ENCODE results near the gene GBA2. TPM values are rescaled to one million over a fixed set of nuclear protein-coding genes. Genes with fewer than 3 reads are reported as not detected.

The GBA2 gene
- total and polyA plus RNA-seq, 2 experiments from 2014 or later: 32.1 to 80.1 TPM

DNA sequence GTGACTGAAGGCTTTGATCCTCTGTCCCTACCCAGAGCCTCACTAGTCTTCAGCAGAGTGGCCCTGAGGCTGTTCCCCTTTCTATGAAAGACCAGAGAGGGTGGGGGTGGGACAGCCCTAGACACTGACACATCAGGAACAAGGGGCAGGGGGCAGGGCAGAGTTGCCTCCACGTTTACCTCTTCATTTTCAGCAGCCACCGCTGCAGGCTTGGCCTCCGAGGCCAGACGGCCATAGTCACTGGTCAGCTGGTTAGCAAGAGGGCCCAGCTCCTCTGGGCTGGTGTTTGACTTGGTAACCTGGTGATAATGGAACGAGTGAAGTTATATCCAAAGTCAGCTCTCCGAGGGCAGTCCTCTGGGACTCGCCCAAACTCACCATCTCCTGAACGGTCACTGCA lies 43.7 kb downstream of the GBA2 start:
- H3F3A ChIP-seq (replicated peaks; ENCODE audit: low read depth): no peaks in the 10 kb centered on the region
- no peak overlapping the region for H3K4me3 ChIP-seq
- no peak overlapping the region for H3K27ac Mint-ChIP-seq
- no peak overlapping the region for H3K4me3 Mint-ChIP-seq
- H3K79me2 ChIP-seq (replicated peaks; ENCODE audit: insufficient read depth): no peaks in the 10 kb centered on the region
- no peaks in the 10 kb centered on the region for H3K4me1 ChIP-seq (ENCODE audit: insufficient read depth)
- no peak overlapping the region for H3K27ac ChIP-seq (ENCODE audit: low read depth)
- H3K27me3 ChIP-seq (ENCODE audit: insufficient read depth): no peaks in the 10 kb centered on the region
- H3K4me1 Mint-ChIP-seq: no peaks in the 10 kb centered on the region
- ATAC-seq: no peak
- no peaks in the 10 kb centered on the region for H3K9me3 Mint-ChIP-seq
- DNase-seq (ENCODE audit: low spot score): no peak
- H3K4me2 ChIP-seq: no peak overlapping the region
- peaks cover 44% of the 10 kb centered on the region for H3K36me3 Mint-ChIP-seq (ENCODE audit: low read depth)
- H3K36me3 ChIP-seq (ENCODE audit: insufficient read depth): peaks cover 35% of the 10 kb centered on the region
- H2AFZ ChIP-seq: no peak overlapping the region
- no peaks in the 10 kb centered on the region for H3K9me2 ChIP-seq (ENCODE audit: insufficient read depth)
- H4K20me1 ChIP-seq (replicated peaks; ENCODE audit: insufficient read depth): no peaks in the 10 kb centered on the region
- TF ChIP-seq, protein P1, sequence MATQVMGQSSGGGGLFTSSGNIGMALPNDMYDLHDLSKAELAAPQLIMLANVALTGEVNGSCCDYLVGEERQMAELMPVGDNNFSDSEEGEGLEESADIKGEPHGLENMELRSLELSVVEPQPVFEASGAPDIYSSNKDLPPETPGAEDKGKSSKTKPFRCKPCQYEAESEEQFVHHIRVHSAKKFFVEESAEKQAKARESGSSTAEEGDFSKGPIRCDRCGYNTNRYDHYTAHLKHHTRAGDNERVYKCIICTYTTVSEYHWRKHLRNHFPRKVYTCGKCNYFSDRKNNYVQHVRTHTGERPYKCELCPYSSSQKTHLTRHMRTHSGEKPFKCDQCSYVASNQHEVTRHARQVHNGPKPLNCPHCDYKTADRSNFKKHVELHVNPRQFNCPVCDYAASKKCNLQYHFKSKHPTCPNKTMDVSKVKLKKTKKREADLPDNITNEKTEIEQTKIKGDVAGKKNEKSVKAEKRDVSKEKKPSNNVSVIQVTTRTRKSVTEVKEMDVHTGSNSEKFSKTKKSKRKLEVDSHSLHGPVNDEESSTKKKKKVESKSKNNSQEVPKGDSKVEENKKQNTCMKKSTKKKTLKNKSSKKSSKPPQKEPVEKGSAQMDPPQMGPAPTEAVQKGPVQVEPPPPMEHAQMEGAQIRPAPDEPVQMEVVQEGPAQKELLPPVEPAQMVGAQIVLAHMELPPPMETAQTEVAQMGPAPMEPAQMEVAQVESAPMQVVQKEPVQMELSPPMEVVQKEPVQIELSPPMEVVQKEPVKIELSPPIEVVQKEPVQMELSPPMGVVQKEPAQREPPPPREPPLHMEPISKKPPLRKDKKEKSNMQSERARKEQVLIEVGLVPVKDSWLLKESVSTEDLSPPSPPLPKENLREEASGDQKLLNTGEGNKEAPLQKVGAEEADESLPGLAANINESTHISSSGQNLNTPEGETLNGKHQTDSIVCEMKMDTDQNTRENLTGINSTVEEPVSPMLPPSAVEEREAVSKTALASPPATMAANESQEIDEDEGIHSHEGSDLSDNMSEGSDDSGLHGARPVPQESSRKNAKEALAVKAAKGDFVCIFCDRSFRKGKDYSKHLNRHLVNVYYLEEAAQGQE (IDR thresholded peaks at IDR 0.05; ENCODE audit: unreplicated experiment): no peak
- no peak for TF ChIP-seq ZNF114 (CRISPR knock-in tag; IDR thresholded peaks at IDR 0.05)
- TF ChIP-seq JUNB (IDR thresholded peaks at IDR 0.05; ENCODE audit: unreplicated experiment): no peak
- no peak for TF ChIP-seq NANOG (IDR thresholded peaks at IDR 0.05; ENCODE audit: borderline replicate concordance)
- TF ChIP-seq, protein P2, sequence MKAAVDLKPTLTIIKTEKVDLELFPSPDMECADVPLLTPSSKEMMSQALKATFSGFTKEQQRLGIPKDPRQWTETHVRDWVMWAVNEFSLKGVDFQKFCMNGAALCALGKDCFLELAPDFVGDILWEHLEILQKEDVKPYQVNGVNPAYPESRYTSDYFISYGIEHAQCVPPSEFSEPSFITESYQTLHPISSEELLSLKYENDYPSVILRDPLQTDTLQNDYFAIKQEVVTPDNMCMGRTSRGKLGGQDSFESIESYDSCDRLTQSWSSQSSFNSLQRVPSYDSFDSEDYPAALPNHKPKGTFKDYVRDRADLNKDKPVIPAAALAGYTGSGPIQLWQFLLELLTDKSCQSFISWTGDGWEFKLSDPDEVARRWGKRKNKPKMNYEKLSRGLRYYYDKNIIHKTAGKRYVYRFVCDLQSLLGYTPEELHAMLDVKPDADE (IDR thresholded peaks at IDR 0.05): no peak
- TF ChIP-seq CREB1 (CRISPR knock-in tag; IDR thresholded peaks at IDR 0.05; ENCODE audit: low read depth): no peak
- no peak for TF ChIP-seq EZH2phosphoT487 (IDR thresholded peaks at IDR 0.05; ENCODE audit: unreplicated experiment)
- TF ChIP-seq STAT1 (IDR thresholded peaks at IDR 0.05; ENCODE audit: unreplicated experiment): no peak
- TF ChIP-seq, protein P3, sequence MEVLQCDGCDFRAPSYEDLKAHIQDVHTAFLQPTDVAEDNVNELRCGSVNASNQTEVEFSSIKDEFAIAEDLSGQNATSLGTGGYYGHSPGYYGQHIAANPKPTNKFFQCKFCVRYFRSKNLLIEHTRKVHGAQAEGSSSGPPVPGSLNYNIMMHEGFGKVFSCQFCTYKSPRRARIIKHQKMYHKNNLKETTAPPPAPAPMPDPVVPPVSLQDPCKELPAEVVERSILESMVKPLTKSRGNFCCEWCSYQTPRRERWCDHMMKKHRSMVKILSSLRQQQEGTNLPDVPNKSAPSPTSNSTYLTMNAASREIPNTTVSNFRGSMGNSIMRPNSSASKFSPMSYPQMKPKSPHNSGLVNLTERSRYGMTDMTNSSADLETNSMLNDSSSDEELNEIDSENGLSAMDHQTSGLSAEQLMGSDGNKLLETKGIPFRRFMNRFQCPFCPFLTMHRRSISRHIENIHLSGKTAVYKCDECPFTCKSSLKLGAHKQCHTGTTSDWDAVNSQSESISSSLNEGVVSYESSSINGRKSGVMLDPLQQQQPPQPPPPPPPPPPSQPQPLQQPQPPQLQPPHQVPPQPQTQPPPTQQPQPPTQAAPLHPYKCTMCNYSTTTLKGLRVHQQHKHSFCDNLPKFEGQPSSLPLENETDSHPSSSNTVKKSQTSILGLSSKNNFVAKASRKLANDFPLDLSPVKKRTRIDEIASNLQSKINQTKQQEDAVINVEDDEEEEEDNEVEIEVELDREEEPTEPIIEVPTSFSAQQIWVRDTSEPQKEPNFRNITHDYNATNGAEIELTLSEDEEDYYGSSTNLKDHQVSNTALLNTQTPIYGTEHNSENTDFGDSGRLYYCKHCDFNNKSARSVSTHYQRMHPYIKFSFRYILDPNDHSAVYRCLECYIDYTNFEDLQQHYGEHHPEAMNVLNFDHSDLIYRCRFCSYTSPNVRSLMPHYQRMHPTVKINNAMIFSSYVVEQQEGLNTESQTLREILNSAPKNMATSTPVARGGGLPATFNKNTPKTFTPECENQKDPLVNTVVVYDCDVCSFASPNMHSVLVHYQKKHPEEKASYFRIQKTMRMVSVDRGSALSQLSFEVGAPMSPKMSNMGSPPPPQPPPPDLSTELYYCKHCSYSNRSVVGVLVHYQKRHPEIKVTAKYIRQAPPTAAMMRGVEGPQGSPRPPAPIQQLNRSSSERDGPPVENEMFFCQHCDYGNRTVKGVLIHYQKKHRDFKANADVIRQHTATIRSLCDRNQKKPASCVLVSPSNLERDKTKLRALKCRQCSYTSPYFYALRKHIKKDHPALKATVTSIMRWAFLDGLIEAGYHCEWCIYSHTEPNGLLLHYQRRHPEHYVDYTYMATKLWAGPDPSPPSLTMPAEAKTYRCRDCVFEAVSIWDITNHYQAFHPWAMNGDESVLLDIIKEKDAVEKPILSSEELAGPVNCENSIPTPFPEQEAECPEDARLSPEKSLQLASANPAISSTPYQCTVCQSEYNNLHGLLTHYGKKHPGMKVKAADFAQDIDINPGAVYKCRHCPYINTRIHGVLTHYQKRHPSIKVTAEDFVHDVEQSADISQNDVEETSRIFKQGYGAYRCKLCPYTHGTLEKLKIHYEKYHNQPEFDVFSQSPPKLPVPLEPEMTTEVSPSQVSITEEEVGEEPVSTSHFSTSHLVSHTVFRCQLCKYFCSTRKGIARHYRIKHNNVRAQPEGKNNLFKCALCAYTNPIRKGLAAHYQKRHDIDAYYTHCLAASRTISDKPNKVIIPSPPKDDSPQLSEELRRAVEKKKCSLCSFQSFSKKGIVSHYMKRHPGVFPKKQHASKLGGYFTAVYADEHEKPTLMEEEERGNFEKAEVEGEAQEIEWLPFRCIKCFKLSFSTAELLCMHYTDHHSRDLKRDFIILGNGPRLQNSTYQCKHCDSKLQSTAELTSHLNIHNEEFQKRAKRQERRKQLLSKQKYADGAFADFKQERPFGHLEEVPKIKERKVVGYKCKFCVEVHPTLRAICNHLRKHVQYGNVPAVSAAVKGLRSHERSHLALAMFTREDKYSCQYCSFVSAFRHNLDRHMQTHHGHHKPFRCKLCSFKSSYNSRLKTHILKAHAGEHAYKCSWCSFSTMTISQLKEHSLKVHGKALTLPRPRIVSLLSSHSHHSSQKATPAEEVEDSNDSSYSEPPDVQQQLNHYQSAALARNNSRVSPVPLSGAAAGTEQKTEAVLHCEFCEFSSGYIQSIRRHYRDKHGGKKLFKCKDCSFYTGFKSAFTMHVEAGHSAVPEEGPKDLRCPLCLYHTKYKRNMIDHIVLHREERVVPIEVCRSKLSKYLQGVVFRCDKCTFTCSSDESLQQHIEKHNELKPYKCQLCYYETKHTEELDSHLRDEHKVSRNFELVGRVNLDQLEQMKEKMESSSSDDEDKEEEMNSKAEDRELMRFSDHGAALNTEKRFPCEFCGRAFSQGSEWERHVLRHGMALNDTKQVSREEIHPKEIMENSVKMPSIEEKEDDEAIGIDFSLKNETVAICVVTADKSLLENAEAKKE (CRISPR knock-in tag; IDR thresholded peaks at IDR 0.05): no peak
- no peak for TF ChIP-seq EZH2 (IDR thresholded peaks at IDR 0.05; ENCODE audit: low read depth, unreplicated experiment)
- TF ChIP-seq ZNF331 (CRISPR knock-in tag; IDR thresholded peaks at IDR 0.05; ENCODE audit: low read depth): no peak
- TF ChIP-seq, protein P4, sequence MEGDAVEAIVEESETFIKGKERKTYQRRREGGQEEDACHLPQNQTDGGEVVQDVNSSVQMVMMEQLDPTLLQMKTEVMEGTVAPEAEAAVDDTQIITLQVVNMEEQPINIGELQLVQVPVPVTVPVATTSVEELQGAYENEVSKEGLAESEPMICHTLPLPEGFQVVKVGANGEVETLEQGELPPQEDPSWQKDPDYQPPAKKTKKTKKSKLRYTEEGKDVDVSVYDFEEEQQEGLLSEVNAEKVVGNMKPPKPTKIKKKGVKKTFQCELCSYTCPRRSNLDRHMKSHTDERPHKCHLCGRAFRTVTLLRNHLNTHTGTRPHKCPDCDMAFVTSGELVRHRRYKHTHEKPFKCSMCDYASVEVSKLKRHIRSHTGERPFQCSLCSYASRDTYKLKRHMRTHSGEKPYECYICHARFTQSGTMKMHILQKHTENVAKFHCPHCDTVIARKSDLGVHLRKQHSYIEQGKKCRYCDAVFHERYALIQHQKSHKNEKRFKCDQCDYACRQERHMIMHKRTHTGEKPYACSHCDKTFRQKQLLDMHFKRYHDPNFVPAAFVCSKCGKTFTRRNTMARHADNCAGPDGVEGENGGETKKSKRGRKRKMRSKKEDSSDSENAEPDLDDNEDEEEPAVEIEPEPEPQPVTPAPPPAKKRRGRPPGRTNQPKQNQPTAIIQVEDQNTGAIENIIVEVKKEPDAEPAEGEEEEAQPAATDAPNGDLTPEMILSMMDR (conservative IDR thresholded peaks at IDR 0.05; ENCODE audit: low read depth in 2 of 2): no peak
- H3K27me3 Mint-ChIP-seq (ENCODE audit: insufficient read depth, low read depth, poor library complexity): peaks cover 6% of the 10 kb centered on the region

All from GM23338 (cell line).